Measurements from ENCODE around the gene ABI1. TPM values are rescaled to one million over a fixed set of nuclear protein-coding genes. Genes with fewer than 3 reads are reported as not detected.

Gene ABI1
- total RNA-seq, 2 donors from 2014 or later, result 40.6 to 42.2 TPM

- TF ChIP-seq CTCF (conservative IDR thresholded peaks at IDR 0.05), result no peak
- DNase-seq, result no peak
- Mint-ChIP-seq H3K27me3 (ENCODE audit: insufficient read depth) (no peaks in the 10 kb centered on the region), H3K27ac (no peak overlapping the region), H3K9me3 (no peaks in the 10 kb centered on the region), H3K4me1 (no peaks in the 10 kb centered on the region), H3K36me3 (ENCODE audit: low read depth) (peaks cover 36% of the 10 kb centered on the region), H3K4me3 (no peak overlapping the region)
- H3K4me3 ChIP-seq (ENCODE audit: low read length), result no peak overlapping the region
- no peaks in the 10 kb centered on the region for H3K9me3 ChIP-seq (ENCODE audit: control insufficient read depth, low read length)
- WGBS, 2 experiments (ENCODE audit: insufficient coverage in 1 of 2, insufficient read length in 1 of 2), result 92 to 100% methylated on average over 2 to 7 of the region's 7 CpGs
- peaks cover 56% of the 10 kb centered on the region for H3K36me3 ChIP-seq (ENCODE audit: control insufficient read depth, insufficient read depth, low read length)
- H3K27me3 ChIP-seq (ENCODE audit: control insufficient read depth, insufficient read depth, low read length, poor library complexity, severe bottlenecking), result no peaks in the 10 kb centered on the region
- H3K27ac ChIP-seq (ENCODE audit: low read depth, low read length), result no peak overlapping the region
- H3K4me1 ChIP-seq (ENCODE audit: control insufficient read depth, insufficient read depth, low read length), result no peaks in the 10 kb centered on the region
- H3K9ac ChIP-seq (ENCODE audit: extremely low read depth, low read length, poor library complexity, severe bottlenecking), result no peak overlapping the region
Measured at GRCh38 chr10:26721561-26721960, 139.2 kb downstream of the ABI1 start.

- 83 to 91% methylated on average over 2 to 7 of the region's 7 CpGs for WGBS, 2 experiments (ENCODE audit: insufficient coverage in 1 of 2, insufficient read length in 1 of 2)
- H3K36me3 ChIP-seq (ENCODE audit: control insufficient read depth, insufficient read depth, low read length), result peaks cover 45% of the 10 kb centered on the region
- Mint-ChIP-seq H3K9me3 (no peaks in the 10 kb centered on the region), H3K4me1 (peaks cover 13% of the 10 kb centered on the region), H3K27ac (no peak overlapping the region), H3K36me3 (ENCODE audit: low read depth) (peaks cover 45% of the 10 kb centered on the region), H3K4me3 (no peak overlapping the region), H3K27me3 (ENCODE audit: insufficient read depth) (no peaks in the 10 kb centered on the region)
- no peak for DNase-seq
- H3K4me1 ChIP-seq (ENCODE audit: control insufficient read depth, insufficient read depth, low read length), result no peaks in the 10 kb centered on the region
- no peak for TF ChIP-seq CTCF (conservative IDR thresholded peaks at IDR 0.05)
- no peaks in the 10 kb centered on the region for H3K9me3 ChIP-seq (ENCODE audit: control insufficient read depth, low read length)
- H3K27ac ChIP-seq (ENCODE audit: low read depth, low read length), result no peak overlapping the region
- H3K9ac ChIP-seq (ENCODE audit: extremely low read depth, low read length, poor library complexity, severe bottlenecking), result no peak overlapping the region
- no peaks in the 10 kb centered on the region for H3K27me3 ChIP-seq (ENCODE audit: control insufficient read depth, insufficient read depth, low read length, poor library complexity, severe bottlenecking)
- no peak overlapping the region for H3K4me3 ChIP-seq (ENCODE audit: low read length)
Measured at GRCh38 chr10:26717476-26717875, 143.3 kb downstream of the ABI1 start.

- no peak overlapping the region for H3K4me3 Mint-ChIP-seq
- H3K27ac Mint-ChIP-seq, result no peak overlapping the region
- H3K4me1 Mint-ChIP-seq, result peaks cover 13% of the 10 kb centered on the region
- TF ChIP-seq CTCF (conservative IDR thresholded peaks at IDR 0.05), result no peak
- DNase-seq, result no peak
- Histone ChIP-seq H3K4me1 (ENCODE audit: control insufficient read depth, insufficient read depth, low read length) (no peaks in the 10 kb centered on the region), H3K27me3 (ENCODE audit: control insufficient read depth, insufficient read depth, low read length, poor library complexity, severe bottlenecking) (no peaks in the 10 kb centered on the region), H3K36me3 (ENCODE audit: control insufficient read depth, insufficient read depth, low read length) (peaks cover 33% of the 10 kb centered on the region), H3K4me3 (ENCODE audit: low read length) (no peak overlapping the region), H3K27ac (ENCODE audit: low read depth, low read length) (no peak overlapping the region), H3K9me3 (ENCODE audit: control insufficient read depth, low read length) (no peaks in the 10 kb centered on the region), H3K9ac (ENCODE audit: extremely low read depth, low read length, poor library complexity, severe bottlenecking) (no peak overlapping the region)
- no peaks in the 10 kb centered on the region for H3K9me3 Mint-ChIP-seq
- WGBS, 2 experiments (ENCODE audit: insufficient coverage in 1 of 2, insufficient read length in 1 of 2), result 91 to 100% methylated on average over 2 of the region's 2 CpGs
- no peaks in the 10 kb centered on the region for H3K27me3 Mint-ChIP-seq (ENCODE audit: insufficient read depth)
- peaks cover 40% of the 10 kb centered on the region for H3K36me3 Mint-ChIP-seq (ENCODE audit: low read depth)
Measured at GRCh38 chr10:26715137-26715487, 145.6 kb downstream of the ABI1 start.

Measured in endodermal cell (in vitro differentiated cells).